Ishikawa (cell line): ENCODE results near the gene FECH.

Experiments used
- CEBPB ChIP-seq: IDR thresholded peaks from 2 replicates; pipeline ENCODE4 v1.6.1; 2012
- CREB1 ChIP-seq: IDR thresholded peaks from 2 replicates; pipeline ENCODE4 v1.6.1; 2012; ENCODE audit warnings: low read depth
- EGR1 ChIP-seq: IDR thresholded peaks from 2 replicates; pipeline ENCODE4 v1.6.1; 2012
- EP300 ChIP-seq: IDR thresholded peaks from 2 replicates; pipeline ENCODE4 v1.6.1; 2012; ENCODE audit warnings: borderline replicate concordance
- FOXM1 ChIP-seq: IDR thresholded peaks from 2 replicates; pipeline ENCODE4 v1.6.1; 2012; ENCODE audit warnings: low read depth, borderline replicate concordance
- MAX ChIP-seq: IDR thresholded peaks from 2 replicates; pipeline ENCODE4 v1.6.1; 2012
- NFIC ChIP-seq: IDR thresholded peaks from 2 replicates; pipeline ENCODE4 v1.6.1; 2012
- RAD21 ChIP-seq: IDR thresholded peaks from 2 replicates; pipeline ENCODE4 v1.6.1; 2012; ENCODE audit warnings: low read depth
- REST ChIP-seq: IDR thresholded peaks from 2 replicates; pipeline ENCODE4 v1.6.1; 2012; ENCODE audit warnings: low read depth, mild to moderate bottlenecking
- TAF1 ChIP-seq: IDR thresholded peaks from 2 replicates; pipeline ENCODE4 v1.6.1; 2012; ENCODE audit warnings: low read depth, mild to moderate bottlenecking
- TCF12 ChIP-seq: IDR thresholded peaks from 2 replicates; pipeline ENCODE4 v1.6.1; 2012; ENCODE audit warnings: low read depth
- TEAD4 ChIP-seq: IDR thresholded peaks from 2 replicates; pipeline ENCODE4 v1.6.1; 2012
- USF1 ChIP-seq: IDR thresholded peaks from 2 replicates; pipeline ENCODE4 v1.6.1; 2012
- YY1 ChIP-seq: IDR thresholded peaks from 2 replicates; pipeline ENCODE4 v1.6.1; 2012; ENCODE audit warnings: low read depth
- ZBTB7A ChIP-seq: IDR thresholded peaks from 2 replicates; pipeline ENCODE4 v1.6.1; 2012; ENCODE audit warnings: low read depth

Gene FECH

GRCh38 chr18:57589161-57589560 lies 2.7 kb upstream of the FECH start:
- TF ChIP-seq ZBTB7A = no peak
- TF ChIP-seq YY1 = no peak
- TF ChIP-seq TEAD4 = no peak
- no peak for TF ChIP-seq NFIC
- no peak for TF ChIP-seq TAF1
- TF ChIP-seq CEBPB = no peak
- no peak for TF ChIP-seq EGR1
- no peak for TF ChIP-seq REST
- TF ChIP-seq RAD21 = no peak
- no peak for TF ChIP-seq MAX

GRCh38 chr18:57587098-57587661 lies 678 bp upstream of the FECH start:
- TF ChIP-seq TAF1 (no peak), MAX (no peak), RAD21 (no peak), NFIC (no peak), REST (no peak), CREB1 (no peak), USF1 (no peak), TEAD4 (no peak), ZBTB7A (no peak), FOXM1 (no peak), EP300 (no peak), YY1 (no peak)

GRCh38 chr18:57585855-57586250 lies 649 bp downstream of the FECH start:
- no peak; the same call in 1 of the 2 replicates for TF ChIP-seq ZBTB7A
- TF ChIP-seq REST = no peak
- TF ChIP-seq EGR1 = no peak
- TF ChIP-seq FOXM1 = no peak
- no peak for TF ChIP-seq CEBPB
- TF ChIP-seq CREB1 = no peak
- no peak for TF ChIP-seq TEAD4
- no peak for TF ChIP-seq USF1
- no peak for TF ChIP-seq TCF12
- no peak for TF ChIP-seq RAD21
- no peak for TF ChIP-seq YY1
- TF ChIP-seq TAF1 = no peak
- no peak for TF ChIP-seq NFIC
- TF ChIP-seq MAX = no peak

- TF ChIP-seq CEBPB (no peak), TEAD4 (no peak)
Observed at GRCh38 chr18:57585421-57585820, 1.1 kb downstream of the FECH start.

GRCh38 chr18:57584444-57584843 lies 2.1 kb downstream of the FECH start:
- TF ChIP-seq RAD21 = no peak
- no peak for TF ChIP-seq TAF1
- TF ChIP-seq CREB1 = no peak
- no peak for TF ChIP-seq EP300
- TF ChIP-seq CEBPB = no peak
- TF ChIP-seq USF1 = no peak
- TF ChIP-seq FOXM1 = no peak
- TF ChIP-seq REST = no peak
- no peak for TF ChIP-seq TCF12
- TF ChIP-seq ZBTB7A = no peak
- no peak for TF ChIP-seq MAX
- no peak for TF ChIP-seq EGR1
- TF ChIP-seq NFIC = no peak
- no peak for TF ChIP-seq YY1
- TF ChIP-seq TEAD4 = no peak
